Embryonic facial prominence (tissue), 1 donor: Measurements from ENCODE around the gene HACD3.

Experiments
- DNase-seq: peaks from one replicate; pipeline ENCODE4 v3.0.0-alpha.2; 2016; ENCODE audit errors: extremely low spot score

The HACD3 gene, protein sequence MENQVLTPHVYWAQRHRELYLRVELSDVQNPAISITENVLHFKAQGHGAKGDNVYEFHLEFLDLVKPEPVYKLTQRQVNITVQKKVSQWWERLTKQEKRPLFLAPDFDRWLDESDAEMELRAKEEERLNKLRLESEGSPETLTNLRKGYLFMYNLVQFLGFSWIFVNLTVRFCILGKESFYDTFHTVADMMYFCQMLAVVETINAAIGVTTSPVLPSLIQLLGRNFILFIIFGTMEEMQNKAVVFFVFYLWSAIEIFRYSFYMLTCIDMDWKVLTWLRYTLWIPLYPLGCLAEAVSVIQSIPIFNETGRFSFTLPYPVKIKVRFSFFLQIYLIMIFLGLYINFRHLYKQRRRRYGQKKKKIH

DNA sequence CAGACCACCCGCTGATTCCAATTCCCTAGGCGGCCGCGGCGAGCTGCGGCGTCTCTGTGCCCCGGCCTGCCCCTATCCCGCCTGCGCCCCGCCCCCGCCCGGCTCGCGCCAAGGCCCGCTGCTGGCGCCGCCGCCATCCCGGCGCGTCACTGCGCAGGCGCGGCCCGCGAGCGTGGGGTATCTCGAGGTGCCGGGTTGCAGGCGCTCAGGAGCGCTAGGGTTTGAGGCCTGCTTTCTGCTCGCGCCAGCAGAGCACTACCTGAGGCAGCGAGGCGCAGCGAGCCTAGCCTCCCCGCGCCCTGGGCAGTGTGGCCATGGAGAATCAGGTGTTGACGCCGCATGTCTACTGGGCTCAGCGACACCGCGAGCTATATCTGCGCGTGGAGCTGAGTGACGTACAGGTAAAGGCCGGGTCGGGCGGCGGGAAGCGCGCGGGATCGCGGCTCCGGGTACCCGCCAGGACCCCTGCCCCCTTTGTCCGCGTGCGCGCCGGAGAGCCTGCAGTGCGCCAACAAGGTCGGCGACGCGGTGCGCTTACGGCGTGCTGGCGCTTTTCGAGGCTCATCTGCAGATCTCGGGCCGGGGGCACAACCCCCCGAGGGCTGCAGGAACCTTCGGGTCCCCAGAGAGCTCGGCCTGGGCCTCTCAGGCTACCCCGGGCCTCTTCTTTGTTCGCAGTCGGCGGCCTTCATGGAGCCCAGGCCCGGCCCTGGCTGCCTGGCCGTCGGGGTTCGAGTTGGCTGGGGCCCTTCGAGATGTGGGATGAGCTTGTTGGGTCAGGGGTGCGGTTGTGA, at the start of gene HACD3:
TSS of gene HACD3 (plus strand) at position 146 of the 794 bp plus-strand sequence. CDS start at position 315, 169 bp downstream.
- DNase-seq, result peak; percentile 66

DNA sequence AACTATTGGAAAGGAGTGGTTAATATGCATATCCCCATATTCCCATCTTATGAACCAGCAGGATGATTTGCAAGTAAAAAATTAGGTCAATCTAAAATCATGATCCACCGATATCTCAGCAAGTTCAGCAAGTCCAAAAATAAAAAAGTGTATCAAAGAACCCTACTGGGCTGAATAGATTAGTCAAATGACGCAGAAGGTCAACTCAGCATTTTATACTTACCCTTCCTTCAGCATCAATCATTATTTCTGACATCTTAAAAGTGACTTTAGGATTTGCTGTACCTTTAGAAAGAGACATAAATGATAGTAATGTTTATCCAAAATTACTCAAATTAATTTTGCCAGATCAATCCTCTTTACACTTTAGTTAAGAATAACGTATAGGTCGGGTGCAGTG, 45.4 kb upstream of the HACD3 start:
- no peak for DNase-seq

DNA sequence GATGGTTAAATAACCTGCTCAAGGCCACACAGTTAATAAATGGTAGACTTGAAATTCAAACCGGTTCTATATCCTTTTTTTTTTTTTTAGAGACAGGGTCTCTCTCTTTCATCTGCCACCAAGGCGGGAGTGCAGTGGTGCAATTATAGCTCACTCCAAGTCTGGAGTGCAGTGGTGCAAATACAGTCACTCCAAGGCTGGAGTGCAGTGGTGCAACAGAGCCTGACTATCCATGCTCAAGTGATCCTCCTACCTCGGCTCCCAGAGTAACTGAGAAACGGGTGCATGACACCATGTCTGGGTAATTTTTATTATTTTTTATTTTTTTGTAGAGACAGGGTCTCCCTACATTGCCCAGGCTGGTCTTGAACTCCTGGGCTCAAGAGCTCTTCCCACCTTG, 36.2 kb upstream of the HACD3 start:
- no peak for DNase-seq

DNA sequence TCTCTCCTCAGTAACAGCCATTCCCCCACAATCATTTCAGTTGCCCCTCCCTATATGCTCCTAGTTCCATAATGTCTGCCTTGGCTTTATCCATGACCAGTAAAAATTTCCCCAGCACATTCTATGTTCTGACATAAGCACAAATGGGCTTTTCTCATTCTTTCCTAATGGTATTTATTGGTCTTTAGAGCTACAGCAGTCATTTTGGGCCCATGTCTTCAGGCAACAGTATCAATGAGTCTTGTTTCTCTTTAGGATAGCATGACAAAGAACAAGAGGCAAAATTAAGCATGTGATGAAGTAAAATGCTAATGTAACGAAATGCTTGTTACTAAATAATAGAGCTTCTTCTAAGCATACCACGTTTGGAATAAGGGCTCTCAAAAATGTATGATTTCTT, 20.9 kb upstream of the HACD3 start:
- DNase-seq, result no peak

DNA sequence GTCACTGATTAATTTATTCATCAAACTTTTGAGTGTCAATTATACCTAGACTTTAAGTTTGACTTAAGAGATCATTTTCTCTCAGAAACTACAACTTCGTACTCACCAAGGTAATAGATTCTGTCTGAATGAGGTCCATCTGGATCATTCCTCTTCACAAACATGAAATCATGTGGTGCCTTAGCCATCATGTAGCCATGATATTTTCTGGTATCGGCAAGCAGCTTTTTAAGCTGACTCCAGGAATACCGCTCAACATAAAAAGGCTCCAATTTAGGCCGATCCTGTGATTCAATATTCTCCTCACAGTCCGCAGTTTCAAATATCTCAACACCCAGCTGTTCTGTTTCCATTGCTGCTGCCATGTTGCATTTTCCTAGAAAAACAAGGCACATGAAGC, 18.1 kb upstream of the HACD3 start:
- DNase-seq, result no peak

DNA sequence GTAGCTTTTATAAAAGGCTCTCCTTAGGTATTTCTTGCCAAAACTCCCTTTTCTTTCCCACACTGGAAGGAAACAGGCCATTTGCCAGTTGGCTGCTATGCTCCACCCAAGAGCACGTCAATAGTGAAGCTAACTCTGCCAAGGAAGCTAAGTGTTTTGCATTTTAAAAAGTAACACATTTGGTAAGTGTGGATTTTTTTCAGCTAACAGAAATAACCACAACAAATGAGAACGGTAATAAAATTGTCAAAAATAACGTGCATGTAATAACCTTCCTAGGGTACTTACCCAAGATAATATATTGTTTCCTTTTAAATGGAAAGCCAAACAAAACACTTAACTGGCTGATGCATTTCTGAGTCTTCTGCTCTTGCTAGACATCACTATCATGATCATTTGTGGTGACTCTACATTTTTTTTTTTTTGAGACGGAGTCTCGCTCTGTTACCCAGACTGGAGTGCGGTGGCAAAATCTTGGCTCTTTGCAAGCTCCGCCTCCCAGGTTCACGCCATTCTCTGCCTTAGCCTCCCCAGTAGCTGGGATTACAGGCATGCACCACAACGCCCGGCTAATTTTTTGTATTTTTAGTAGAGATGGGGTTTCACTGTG, 17.4 kb upstream of the HACD3 start:
- DNase-seq, result no peak

DNA sequence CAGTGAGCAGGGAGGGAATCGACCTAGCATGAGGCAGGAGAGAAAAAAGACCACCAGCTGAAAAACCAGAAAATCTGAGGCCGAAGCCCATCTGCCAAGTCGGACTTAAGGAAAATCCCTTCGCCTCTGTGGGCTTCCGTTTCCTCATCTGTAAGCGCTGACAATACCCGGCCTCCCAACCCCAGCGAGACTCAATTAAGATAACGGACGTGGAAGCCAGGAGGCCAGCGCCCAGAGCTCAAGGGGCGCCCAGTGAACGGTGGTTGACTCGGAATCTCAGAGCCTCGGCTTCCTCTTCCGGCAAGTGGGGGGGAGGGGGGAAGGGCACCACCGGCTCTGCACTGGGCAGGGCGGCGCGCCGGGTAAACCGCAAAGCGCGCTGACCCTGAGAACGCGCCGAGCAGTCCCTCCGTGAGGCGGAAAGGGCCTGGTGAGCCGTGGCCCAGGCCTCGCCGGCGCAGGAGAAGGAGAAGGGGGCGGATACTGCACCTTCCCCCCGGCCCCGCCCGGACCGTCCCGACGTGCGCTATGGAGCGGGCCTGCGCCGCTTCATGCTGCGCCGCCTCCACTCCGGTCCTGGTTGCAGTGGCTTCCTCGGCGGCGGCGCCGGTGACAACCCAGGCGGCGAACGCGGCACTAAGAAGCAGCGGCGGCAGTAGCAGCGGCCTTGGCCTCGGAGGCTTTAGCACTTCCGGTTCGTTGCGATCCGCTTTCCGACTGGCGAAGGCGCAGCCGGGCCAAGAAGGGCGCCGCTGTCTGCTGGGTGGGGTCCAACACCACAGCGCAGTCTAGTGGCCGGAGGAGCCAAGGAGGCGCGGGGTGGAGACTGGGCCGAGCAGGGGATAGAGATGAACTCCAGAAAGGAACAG, 13.0 kb upstream of the HACD3 start, which contains the start of gene DPP8:
TSS of gene DPP8 (minus strand) at position 693 of the 869 bp plus-strand sequence. CDS start 5,136 bp downstream, outside the sequence.
- DNase-seq, result peak; percentile 90

DNA sequence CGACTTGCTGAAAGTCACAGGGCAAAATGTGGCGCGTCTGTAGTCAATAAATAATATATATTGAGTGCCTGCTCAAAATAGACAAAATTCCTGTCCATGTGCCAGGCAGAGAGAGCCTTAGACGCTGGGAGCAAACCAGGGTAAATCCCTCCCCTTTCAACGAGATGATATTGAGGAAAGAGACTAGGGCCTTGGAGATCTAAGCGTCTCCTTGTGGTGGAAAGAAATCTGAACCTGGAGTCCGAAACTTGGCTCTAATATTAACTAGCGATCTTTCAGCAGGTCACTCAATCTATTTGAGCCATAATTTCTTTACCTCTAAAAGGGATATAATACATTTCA, 12.4 kb upstream of the HACD3 start:
- DNase-seq, result no peak

DNA sequence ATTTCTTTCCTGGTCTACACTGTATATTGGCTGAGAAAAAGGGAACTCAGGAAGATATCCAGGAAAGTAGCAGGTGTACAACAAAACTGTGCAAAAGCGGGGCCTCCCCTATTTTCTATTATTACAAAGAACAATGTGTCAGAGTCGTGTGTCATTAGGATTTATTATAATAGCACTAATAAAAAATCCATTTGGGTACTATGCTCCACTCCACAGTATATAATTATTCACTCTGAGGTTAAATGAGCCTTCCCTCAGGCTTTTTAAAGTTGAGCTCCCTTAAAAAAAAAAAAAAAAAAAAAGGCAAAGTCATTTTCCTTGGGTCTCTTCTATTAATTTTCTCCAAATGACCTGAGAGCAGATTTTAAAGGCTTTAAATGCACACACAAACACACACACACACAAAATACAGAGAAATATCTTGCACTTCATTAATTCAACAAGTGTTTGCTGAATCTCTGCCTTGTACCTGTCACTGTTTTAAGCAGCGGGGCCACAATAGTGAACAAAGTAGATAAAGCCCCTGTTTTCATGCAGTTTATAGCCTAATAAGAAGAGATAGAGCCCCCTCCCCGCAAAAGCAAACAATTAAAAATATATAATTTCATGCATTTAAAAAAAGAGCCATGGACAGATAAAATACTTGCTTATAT, 11.5 kb upstream of the HACD3 start:
- no peak for DNase-seq

DNA sequence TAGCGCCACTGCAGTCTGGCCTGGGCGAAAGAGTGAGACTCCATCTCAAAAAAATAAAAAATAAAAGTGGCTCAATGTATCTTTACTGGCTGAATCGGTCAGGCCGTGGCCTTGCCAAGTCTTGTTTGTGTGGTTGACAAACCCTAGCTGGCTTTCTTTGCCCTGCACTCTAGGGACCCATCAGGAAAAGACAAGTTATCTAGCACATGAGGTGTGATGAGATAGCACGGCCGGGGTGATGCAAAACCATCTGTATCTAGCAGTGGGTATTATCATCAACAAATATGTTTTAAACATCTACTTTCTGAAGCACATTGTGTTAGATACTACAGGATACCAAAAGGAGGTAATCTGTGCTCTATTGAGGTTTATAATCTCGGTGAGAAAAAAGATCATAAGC, 8.9 kb upstream of the HACD3 start:
- DNase-seq, result no peak

DNA sequence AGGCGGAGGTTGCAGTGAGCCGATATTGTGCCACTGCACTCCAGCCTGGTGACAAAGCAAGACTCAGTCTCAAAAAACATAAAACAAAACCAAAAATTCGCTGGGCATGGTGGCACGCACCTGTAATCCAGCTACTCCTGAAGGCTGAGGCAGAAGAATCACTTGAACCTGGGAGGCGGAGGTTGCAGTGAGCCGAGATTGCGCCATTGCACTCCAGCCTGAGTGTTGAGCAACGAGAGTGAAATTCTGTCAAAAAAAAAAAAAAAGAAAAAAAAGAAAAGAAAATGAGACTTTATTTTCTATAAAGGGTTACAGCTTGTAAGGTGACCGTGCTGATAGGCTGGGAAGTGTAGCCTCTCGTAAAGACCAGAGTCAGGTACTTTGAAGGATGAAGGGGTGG, 6.0 kb upstream of the HACD3 start:
- DNase-seq, result no peak

DNA sequence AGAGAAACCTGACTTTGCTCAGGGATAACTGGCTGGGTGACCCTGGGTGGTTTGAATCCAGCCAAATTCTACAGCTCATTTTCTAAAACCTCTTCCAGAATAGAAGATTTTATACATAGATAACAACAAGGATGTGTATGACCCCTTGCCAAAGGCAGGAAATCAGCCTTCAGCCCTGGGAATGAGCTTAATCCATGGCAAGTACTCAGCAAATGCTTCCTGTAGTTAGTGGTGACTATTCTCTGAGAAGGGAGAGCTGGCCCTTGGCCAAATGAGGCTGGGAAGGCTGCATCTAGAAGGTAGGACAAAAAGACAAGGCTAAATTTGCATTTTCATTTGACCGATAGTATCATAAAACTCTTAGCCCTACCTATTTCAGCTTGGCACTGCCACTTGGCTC, 4.6 kb upstream of the HACD3 start:
- no peak for DNase-seq

DNA sequence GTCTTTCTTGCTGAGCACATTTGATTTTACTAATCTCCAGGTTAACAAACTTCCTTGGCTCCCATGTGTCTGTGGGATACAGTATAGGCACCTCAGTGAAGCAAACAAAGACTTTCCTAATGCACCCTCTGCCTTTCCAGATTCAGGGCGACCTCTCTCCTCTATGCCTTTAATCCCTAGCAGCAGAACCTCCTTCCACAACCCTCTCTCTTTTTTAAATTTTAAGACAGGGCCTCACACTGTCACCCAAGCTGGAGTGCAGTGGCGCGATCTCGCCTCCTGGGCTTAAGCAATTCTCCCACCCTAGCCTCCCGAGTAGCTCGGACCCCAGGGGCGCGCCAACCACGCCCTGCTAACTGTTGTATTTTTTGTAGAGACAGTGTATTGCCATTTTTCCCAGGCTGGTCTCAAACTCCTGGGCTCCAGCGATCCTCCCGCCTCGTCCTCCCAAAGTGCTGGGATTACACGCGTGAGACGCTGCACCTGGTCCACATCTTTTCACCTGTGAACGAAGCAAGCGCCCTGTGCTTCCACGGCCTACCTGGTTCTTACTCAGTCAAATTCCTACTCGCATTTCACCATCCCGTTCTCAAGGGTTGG, 1.7 kb upstream of the HACD3 start:
- DNase-seq, result no peak

DNA sequence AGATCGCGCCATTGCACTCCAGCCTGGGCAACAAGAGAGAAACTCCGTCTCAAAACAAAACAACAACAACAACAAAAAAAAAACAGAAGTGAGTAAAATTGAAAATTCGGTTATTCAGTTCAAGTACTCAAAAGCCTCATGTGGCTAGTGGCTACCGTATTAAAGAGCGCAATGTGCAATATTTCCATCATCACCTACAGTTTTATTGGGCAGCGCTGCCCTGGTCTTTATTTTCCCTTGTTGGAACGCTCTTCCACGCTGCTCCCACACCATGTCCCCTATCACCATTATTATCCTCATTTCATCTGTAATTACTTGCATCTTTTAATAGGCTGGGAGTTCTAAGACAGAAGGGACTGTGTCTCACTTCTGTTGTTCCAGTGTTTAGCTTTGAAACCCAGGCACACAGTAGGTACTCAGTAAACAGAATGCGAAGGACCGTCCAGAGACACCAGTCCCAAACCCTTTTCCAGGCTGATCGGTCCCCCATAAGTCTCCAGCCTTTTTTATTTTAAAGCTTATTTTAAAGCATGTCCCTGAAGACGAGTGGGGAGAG, 423 bp upstream of the HACD3 start:
- DNase-seq, result no peak

DNA sequence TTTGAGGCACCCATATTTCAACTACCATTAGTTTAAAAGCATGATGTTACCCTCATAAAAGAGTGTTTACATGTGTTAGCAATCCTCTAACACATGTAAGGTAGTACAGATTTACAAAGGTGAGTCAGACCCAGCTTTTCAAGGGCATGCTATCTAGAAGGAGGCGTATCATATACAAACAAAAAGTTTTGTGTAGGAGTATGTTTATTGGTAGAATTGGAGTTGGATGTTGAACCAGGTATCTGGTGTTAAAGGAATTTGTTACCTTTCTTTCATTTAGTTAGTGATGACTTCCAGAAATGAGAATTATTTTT, 2.4 kb downstream of the HACD3 start:
- no peak for DNase-seq

DNA sequence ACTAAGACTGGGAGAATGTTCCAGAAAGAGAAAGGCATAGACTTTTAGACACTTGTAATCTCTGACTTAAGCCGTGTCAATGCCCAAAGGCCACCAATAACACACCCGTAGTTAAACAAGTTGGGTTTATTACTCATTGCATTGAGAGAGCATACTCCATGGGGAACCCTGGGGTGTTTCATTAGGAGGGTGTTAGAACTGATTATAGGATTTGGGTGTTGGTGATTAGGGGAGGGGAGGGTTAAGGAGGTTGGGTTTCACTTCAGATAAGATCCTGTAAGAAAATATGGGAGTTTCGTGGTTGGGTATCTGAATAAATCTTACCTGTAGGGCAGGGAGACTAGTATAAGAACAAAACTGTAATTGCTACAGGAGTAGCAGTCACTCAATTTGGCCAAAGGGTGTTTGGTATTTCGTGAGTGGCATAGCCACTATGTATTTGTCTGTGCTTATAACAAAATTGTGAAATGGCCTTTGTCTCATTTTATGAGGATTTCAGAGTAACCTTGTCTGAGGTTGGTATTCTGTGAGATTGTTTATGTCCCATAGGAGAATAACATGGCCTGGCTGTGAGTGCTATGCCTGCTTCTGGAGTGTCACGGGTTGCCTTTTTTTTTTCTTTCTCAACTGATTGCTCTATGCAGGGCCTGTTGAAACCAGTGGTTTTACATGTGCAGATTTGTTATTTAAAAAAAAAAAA, 2.9 kb downstream of the HACD3 start:
- DNase-seq, result no peak

DNA sequence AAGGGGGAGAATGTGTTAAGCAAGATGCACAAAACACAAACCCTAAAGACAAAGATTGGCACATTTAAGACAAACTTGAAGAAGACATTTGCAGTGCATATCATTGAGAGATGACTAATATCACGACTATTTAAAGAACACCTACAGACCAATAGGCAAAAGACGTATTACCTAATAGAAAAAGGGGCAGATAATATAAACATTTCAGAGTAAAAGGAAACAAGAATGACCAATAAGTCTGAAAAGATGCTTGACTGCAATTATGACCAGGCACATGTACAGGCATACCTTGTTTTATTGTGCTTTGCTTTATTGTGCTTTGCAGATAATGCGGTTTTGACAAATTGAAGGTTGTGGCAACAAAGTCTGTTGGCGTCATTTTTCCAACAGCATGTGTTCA, 4.9 kb downstream of the HACD3 start:
- DNase-seq, result no peak

DNA sequence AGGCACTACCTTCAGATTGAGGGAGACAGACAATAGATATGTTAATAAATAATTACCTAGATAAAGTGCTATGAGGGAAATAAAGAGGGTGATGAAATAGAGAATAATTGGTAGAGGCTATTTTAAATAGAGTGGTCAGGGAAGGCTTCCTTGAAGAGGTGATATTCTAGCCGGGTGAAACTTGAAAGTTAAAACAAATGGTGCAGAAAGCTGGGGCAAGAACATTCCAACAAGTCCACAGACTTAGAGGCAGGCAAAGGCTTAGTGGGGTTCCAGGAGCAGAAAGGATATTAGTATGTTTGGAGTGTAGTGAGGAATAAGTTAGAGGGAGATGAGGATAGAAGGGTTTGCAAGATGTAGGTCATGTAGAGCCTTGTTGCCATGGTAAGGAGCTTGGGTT, 10.1 kb downstream of the HACD3 start:
- DNase-seq, result no peak

DNA sequence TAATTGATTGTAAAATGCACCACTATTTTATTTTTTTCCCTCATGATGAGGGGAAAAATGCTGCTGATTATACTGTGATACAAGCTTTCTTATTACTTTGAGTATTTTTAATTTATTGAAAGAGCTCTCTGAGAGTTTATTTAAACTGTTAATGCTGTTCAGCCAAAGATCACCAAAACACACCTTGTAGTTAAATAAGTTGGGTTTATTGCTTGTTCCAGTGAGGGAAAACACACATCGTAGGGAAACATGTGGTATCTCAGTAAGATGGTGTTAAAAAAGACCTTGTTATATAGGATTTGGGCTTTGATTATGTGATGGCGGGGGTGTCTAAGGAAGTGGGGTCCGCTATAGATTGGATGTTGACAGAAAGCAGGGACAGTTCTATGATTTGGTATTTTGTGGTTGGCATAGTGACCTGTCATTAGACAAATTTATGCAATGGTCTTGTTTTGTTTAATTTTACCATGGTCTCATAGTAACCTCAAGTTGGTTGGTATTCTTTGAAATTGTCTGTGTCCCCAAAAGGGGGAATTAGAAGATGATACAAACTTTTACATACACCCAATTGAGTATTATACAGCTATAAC, 11.1 kb downstream of the HACD3 start:
- DNase-seq, result no peak

DNA sequence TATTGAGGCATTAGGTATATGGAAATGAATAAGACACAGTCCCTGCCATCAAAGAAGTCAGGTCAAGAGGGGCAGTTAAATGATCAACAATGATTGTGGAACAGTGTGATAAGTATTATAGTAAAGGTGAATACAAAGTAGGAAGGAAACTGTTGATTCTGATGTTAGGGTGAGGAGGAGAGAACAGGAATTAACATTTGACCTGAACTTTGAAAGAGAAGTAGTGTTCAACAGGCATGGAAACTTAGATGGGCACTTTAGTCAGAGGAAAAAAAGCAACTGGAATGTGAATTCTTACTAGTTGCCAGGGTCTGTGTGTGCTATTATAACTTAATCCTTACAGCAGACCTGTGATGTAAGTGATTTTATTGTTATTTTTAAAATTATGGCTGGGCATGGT, 17.6 kb downstream of the HACD3 start:
- no peak for DNase-seq
